ENCODE data around the gene CCDC146. TPM values are rescaled to one million over a fixed set of nuclear protein-coding genes. Genes with fewer than 3 reads are reported as not detected.
"Not testable (repeated sequence)": the region's sequence is repeated elsewhere in the genome, so short reads cannot be mapped to it uniquely, and the experiment has no call there.

CCDC146 gene
- polyA plus RNA-seq, 1 donor: 33.8 TPM

GRCh38 chr7:77245015-77245755 lies 122.8 kb downstream of the CCDC146 start:
- DNase-seq: no peak

DNA sequence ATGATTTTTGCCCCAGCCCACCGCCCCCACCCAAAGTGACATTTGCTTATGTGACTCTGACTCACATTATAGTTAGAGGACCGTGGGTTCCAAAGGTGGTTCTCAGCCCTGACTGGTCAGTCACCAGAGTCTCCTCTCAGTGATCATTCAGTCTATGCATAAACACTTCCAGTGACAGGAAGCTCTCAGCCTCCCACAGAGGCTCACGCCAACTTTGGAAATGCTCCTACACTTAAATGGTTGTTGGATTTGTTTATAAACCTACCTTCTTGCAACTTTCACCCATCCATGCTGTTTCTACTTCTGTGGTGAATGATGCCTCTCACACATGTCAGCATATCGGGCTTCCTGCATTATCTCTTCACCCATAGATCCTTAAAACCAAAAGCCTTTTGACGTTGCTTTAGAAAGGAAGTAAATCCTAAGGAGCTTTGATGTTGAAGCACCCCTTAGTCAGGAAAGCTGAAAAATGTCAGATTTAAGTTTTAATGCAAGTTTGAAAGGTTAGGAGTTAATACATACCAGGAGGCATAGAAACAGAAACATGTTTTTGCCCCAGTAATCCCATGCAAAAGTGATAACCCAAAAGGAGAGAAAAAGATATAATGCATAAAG lies 123.7 kb downstream of the CCDC146 start:
- no peak for DNase-seq

DNA sequence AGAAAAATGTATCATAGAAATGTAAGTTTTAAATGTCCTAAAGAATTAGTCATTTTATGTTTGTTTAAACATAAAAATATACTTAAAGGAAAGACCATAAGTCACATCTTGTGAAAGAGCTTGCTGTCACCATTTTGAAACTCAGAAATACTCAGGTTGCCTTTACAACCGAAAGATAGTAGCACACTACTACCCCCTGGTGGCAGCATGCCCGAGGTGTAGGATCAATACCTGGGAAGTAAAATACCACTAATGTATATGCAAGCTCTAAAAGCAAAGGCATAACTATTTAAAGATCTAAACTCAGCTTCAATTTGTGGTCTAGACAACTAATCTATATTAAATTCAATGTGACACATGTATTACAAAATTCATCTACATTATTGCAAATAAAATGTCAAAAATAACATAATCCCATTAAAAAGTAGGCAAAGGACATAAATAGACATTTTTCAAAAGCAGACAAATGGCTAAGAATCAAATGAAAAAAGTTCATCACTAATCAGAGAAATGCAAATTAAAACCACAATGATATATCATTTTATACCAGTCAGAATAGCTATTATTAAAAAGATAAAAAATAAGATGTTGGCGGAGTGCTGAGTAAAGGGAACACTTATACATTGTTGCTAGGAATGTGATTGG lies 124.9 kb downstream of the CCDC146 start:
- DNase-seq: peak; percentile 37

DNA sequence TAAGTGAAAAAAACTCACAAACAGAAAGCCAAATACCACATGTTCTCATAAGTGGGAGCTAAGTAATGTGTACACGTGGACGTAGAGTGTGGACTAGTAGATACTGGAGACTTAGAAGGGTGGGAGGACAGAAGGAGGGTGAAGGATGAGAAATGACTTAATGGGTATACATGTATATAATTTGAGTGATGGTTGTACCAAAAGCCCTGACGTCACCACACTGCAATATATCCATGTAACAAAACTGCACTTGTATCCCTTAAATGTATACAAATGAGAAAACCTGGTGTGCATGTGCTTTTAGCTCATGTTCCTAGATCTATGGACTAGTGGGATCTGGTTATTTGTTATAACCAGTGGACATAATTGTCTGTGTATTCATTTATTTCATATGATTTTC lies 125.7 kb downstream of the CCDC146 start:
- no peak for DNase-seq

DNA sequence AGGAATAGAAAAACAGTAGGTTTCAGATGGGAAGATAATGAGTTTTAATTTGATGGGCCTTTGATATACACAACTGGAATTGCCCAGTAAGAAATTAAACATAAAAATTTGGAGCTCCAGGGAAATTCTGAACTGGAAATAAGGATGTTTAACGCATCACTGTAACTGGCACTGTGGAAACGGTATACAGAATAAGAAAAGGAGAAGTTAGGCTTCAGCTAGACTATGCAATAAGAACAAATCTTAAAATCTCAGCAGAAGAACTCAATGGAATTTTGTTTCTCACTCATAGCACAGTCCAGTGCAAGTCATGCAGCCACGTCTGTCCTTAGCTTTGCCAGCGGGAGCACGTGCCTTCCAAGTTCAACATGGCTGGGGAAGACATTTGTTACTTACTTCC lies 130.1 kb downstream of the CCDC146 start:
- DNase-seq: no peak

- DNase-seq: no peak
These were observed 130.7 kb downstream of the CCDC146 start for GRCh38 chr7:77253151-77253550.

- DNase-seq: no peak
These were observed 132.0 kb downstream of the CCDC146 start for GRCh38 chr7:77254429-77254828.

GRCh38 chr7:77254915-77255314 lies 132.5 kb downstream of the CCDC146 start:
- no peak for DNase-seq

DNA sequence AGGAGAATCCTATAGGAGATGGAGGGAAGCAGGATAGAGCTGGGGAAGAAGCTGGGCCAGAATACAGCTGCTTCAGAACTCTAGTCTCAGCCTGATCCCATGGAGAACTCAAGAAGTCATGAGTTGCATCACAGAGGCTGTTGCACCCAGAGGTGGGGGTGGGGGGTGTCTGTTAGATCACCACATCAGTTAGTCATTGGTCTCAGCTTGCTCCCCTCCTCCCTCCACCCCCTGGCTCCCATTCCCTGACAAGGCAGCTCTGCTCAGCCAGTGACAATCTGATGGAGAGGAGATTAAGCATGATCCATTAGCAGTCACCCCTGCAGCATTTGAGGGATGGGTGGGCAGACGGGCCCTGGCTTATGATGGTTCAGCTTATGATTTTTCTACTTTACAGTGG lies 135.6 kb downstream of the CCDC146 start:
- no peak for DNase-seq

DNA sequence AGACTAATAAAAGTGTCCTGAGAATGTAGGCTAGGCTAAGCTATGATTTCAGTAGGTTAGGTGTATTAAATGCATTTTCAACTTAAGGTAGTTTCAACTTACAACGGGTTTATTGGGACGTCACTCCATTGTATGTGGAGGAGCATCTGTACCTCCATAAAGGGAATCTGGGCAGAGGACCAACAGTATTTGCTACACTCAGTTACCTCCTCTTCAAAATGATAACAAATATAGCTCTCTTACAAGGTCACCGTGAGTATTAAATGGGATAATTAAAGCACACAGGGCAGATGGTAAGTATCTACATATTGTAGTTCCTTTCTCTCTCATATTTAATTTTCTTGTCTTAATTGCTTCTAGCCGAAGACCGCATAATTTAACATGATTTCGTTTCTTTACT lies 136.2 kb downstream of the CCDC146 start:
- no peak for DNase-seq

GRCh38 chr7:77262316-77262715 lies 139.9 kb downstream of the CCDC146 start:
- DNase-seq: no peak

- no peak for DNase-seq
These were observed 143.3 kb downstream of the CCDC146 start for GRCh38 chr7:77265666-77266065.

- no peak for DNase-seq
These were observed 143.9 kb downstream of the CCDC146 start for GRCh38 chr7:77266291-77266794.

DNA sequence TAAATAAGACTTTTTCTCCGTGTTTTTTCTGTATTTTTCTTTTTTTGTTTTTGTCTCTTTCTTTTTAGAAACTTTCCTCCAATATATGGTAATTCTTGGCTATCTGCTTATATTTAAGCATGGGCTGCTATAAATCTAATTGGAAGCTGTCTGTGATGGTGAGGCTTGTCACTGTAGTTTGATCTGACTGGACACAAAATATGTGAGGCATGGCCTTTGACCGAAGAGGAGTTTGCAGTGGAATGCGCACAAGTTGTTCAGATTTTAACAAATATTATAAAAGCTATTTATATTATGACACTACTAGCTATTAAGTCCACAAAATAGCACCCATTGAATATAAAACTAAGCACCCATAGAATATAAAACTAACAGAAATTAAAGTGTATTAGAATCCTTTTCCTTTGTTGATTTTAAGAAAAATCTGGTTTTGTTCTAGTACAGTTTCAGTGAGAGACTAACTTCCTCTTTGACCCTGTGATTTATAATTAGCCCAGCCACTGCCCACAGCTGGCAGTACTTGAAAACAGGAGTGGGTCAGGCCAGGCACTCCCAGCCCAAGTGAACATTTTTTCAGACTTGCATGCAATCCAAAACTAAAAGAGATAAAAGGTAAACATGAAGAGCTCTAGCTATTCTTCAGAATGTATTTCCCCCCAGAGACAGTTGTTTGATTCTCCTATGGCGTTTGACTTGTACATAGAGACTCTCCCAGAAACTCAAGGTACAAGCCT lies 147.1 kb downstream of the CCDC146 start:
- no peak for DNase-seq

GRCh38 chr7:77270094-77270480 lies 147.7 kb downstream of the CCDC146 start:
- DNase-seq: no peak

DNA sequence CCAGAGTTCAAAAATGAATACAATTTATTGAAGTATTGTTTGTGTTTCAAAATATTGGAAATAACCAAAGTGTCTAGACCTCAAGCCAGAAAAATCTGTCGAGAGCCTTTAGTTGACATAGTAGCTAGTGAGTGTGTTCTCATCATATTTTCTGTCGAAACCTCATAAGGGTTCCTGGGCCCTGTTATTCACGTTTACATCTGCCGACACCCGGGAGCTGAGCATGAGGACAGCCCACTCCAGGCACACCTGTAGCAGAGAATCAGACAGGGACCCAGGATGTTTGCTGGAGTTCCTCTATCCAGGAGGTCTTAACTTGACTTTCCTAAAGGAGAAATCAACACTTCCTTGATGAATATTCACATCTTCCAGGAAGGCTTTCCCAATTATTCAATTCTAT lies 149.4 kb downstream of the CCDC146 start:
- DNase-seq: no peak

DNA sequence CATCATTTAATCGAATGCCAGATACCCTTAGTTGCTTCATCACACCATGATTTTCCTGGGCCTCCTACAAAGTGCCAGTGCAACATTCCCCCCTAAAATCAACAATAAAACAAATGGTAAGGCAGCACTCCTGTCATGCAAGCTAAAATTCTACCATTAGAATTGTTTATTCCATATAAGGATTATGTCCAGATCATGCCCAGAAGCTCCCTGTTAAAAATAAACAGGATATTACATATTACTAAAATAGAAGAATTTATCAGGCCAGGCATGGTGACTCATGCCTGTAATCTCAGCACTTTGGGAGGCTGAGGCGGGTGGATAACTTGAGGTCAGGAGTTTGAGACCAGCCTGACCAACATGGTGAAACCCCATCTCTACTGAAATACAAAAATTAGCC lies 153.2 kb downstream of the CCDC146 start:
- not testable (repeated sequence) for DNase-seq

- no peak for DNase-seq
These were observed 153.7 kb downstream of the CCDC146 start for GRCh38 chr7:77276120-77276519.

GRCh38 chr7:77281780-77282478 lies 159.5 kb downstream of the CCDC146 start:
- DNase-seq: no peak

DNA sequence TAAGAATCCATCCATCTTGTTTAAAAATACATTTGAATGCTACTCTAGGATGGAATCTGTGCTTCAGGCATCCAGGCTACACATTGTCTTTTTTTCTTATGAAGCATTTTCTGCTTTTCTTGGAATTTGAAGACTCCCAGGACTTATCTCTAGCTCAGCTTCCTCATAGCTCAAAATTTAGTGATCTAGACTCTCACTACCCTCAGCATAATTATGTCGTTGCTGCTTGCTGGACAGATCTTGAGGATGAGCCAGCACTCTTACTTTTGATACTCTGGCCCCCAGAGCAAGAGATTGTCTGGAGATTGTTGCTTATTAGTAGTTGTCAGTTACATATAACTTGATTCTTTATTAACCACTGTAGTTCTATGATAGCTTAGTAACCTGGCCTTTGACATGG lies 160.5 kb downstream of the CCDC146 start:
- no peak for DNase-seq

GRCh38 chr7:77284005-77284404 lies 161.6 kb downstream of the CCDC146 start:
- no peak for DNase-seq

- DNase-seq: no peak
These were observed 162.2 kb downstream of the CCDC146 start for GRCh38 chr7:77284616-77285015.

Data from left kidney (tissue), 2 donors.